CD14-positive monocyte (primary cell): Measurements from ENCODE around the gene EPPIN. TPM values are rescaled to one million over a fixed set of nuclear protein-coding genes. Genes with fewer than 3 reads are reported as not detected.
A peak's percentile ranks its signal among the peaks of the same experiment; 100 is the strongest.

Experiments
- DNase-seq, 3 donors: peaks; one replicate each; pipeline ENCODE4 v3.0.0-alpha.2; 2011 to 2022
- H2AFZ ChIP-seq: 2 replicates; pipeline ENCODE4 v1.6.0; 2012; ENCODE audit warnings: mild to moderate bottlenecking, low read depth, low read length, inconsistent platforms; ENCODE audit not compliant: insufficient read depth, poor library complexity, severe bottlenecking
- H3K27ac ChIP-seq, 2 donors: 1 replicate in 1 of 2; 2 replicates in 1 of 2; pipeline ENCODE4 v1.5.1; 2012 to 2013; ENCODE audit warnings: low read length in 2 of 2, control low read depth in 1 of 2, inconsistent platforms in 1 of 2, low read depth in 1 of 2, mild to moderate bottlenecking in 1 of 2
- H3K27me3 ChIP-seq, 2 donors: one replicate each; pipeline versions ENCODE4 v1.6.0 to v1.6.1; 2011 to 2013; ENCODE audit warnings: low read length in 2 of 2; ENCODE audit not compliant: control insufficient read depth in 2 of 2, insufficient read depth in 2 of 2
- H3K36me3 ChIP-seq, 2 donors: replicated peaks in 1 of 2; 1 replicate in 1 of 2; 2 replicates in 1 of 2; pipeline versions ENCODE4 v1.5.1 to v1.6.1; 2012 to 2013; ENCODE audit warnings: low read length in 2 of 2, control low read depth in 1 of 2, inconsistent platforms in 1 of 2, mild to moderate bottlenecking in 1 of 2; ENCODE audit not compliant: insufficient read depth in 2 of 2, control insufficient read depth in 1 of 2
- H3K4me1 ChIP-seq, 2 donors: 1 replicate in 1 of 2; 2 replicates in 1 of 2; pipeline versions ENCODE4 v1.5.1 to v1.6.1; 2012 to 2013; ENCODE audit warnings: low read length in 2 of 2, control low read depth in 1 of 2, inconsistent platforms in 1 of 2, mild to moderate bottlenecking in 1 of 2, moderate library complexity in 1 of 2; ENCODE audit not compliant: insufficient read depth in 2 of 2, control insufficient read depth in 1 of 2
- H3K4me2 ChIP-seq: replicated peaks from 2 replicates; pipeline ENCODE3; 2012; ENCODE audit warnings: low read length, moderate library complexity, mild to moderate bottlenecking; ENCODE audit not compliant: poor library complexity, severe bottlenecking; ENCODE audit errors: extremely low read depth
- H3K4me3 ChIP-seq, 3 experiments: fragments of 200-600 bp in 1 of 3; sonication (generic) in 1 of 3; replicated peaks in 1 of 3; 1 replicate in 2 of 3; 2 replicates in 1 of 3; pipeline ENCODE4 v1.5.1; 2011 to 2013; ENCODE audit warnings: low read length in 3 of 3, mild to moderate bottlenecking in 3 of 3, control low read depth in 2 of 3, low read depth in 2 of 3, inconsistent platforms in 1 of 3, moderate library complexity in 1 of 3
- H3K79me2 ChIP-seq: 2 replicates; pipeline ENCODE4 v1.6.0; 2012; ENCODE audit warnings: mild to moderate bottlenecking, control low read depth, inconsistent platforms, low read length, moderate library complexity; ENCODE audit not compliant: insufficient read depth
- H3K9ac ChIP-seq: 2 replicates; pipeline ENCODE4 v1.6.0; 2017; ENCODE audit warnings: low read length, mild to moderate bottlenecking; ENCODE audit not compliant: insufficient read depth, poor library complexity, severe bottlenecking
- H3K9me3 ChIP-seq, 2 donors: replicated peaks in 1 of 2; 1 replicate in 1 of 2; 2 replicates in 1 of 2; pipeline versions ENCODE4 v1.5.1 to v1.6.1; 2012 to 2013; ENCODE audit warnings: low read length in 2 of 2, control low read depth in 1 of 2; ENCODE audit not compliant: control insufficient read depth in 1 of 2, insufficient read depth in 1 of 2
- H4K20me1 ChIP-seq: 2 replicates; pipeline ENCODE4 v1.6.0; 2012; ENCODE audit warnings: mild to moderate bottlenecking, low read length, control low read depth, moderate library complexity; ENCODE audit not compliant: insufficient read depth
- H3K27ac Mint-ChIP-seq, 7 donors: one replicate each; pipeline ENCODE4 v1.8.0; 2020; ENCODE audit warnings: mild to moderate bottlenecking in 7 of 7, mixed read lengths in 7 of 7, moderate library complexity in 6 of 7, inconsistent platforms in 2 of 7
- H3K27me3 Mint-ChIP-seq, 3 donors: one replicate each; pipeline ENCODE4 v1.8.0; 2021 to 2022; ENCODE audit warnings: low read depth in 3 of 3, mild to moderate bottlenecking in 3 of 3, mixed read lengths in 3 of 3, moderate library complexity in 3 of 3, inconsistent platforms in 1 of 3
- H3K36me3 Mint-ChIP-seq, 2 donors: one replicate each; pipeline ENCODE4 v1.8.0; 2020; ENCODE audit warnings: mixed read lengths in 2 of 2, inconsistent platforms in 1 of 2, mild to moderate bottlenecking in 1 of 2
- H3K4me1 Mint-ChIP-seq: one replicate; pipeline ENCODE4 v1.8.0; 2020; ENCODE audit warnings: mild to moderate bottlenecking, mixed read lengths
- H3K4me3 Mint-ChIP-seq, 2 donors: one replicate each; pipeline ENCODE4 v1.8.0; 2020; ENCODE audit warnings: mild to moderate bottlenecking in 2 of 2, mixed read lengths in 2 of 2, moderate library complexity in 1 of 2
- H3K9me3 Mint-ChIP-seq, 7 donors: one replicate each; pipeline ENCODE4 v1.8.0; 2020 to 2022; ENCODE audit warnings: mixed read lengths in 7 of 7, mild to moderate bottlenecking in 6 of 7, moderate library complexity in 6 of 7, inconsistent platforms in 2 of 7
- WGBS: methylation state at CpG from one replicate; pipeline ENCODE4 v1.1.5; 2013; ENCODE audit warnings: missing lambda C conversion rate; ENCODE audit not compliant: insufficient coverage; 5-methylcytosine and 5-hydroxymethylcytosine counted together
- intact Hi-C, 2 donors: fragments of 100-400 bp; cut with micrococcal nuclease; formaldehyde crosslinking; loops; one replicate each; pipeline versions ENCODE4 v1.15.0 to v1.15.1; 2023
- polyA plus RNA-seq, 3 donors: library from polyadenylated mRNA; depleted of rRNA in 1 of 3; unstranded in 2 of 3; stranded (reverse) in 1 of 3; fragments of 300-500 nt in 2 of 3; fragments of >200 nt in 1 of 3; fragmentation: Illumina TruSeq in 2 of 3; gene quantifications; 1 replicate in 2 of 3; 2 replicates in 1 of 3; pipeline ENCODE4 v1.2.3, GENCODE V29; 2012 to 2021
- TF ChIP-seq, protein P1 (sequence below): fragments of 200-600 bp; IDR thresholded peaks from one replicate; pipeline ENCODE4 v1.8.0; 2022; ENCODE audit warnings: antibody characterized with exemption, mild to moderate bottlenecking

Gene EPPIN
- polyA plus RNA-seq, 3 donors: not detected

DNA sequence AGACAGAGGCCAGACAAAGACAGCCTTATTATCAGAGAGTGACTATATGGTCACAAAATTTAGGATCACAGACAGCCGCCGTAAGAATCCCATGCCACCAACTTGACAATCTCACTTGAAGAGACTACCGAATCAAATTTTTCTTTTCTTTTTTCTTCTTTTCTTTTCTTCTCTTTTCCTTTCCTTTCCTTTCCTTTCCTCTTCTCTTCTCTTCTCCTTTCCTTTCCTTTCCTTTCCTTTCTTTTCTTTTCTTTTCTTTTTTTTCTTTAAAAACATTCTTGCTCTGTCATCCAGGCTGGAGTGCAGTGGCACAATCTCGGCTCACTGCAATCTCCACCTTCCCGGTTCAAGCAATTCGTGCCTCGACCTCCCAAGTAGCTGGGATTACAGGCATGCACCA lies 1.2 kb upstream of the EPPIN start:
- Mint-ChIP-seq H3K27ac (no peak overlapping the region), H3K4me3 (peak overlapping the region in 1 of 2 donors; percentile 39), H3K4me1 (no peaks in the 10 kb centered on the region), H3K27me3 (peaks cover 4 to 32% (median 5%) of the 10 kb centered on the region in 3 donors), H3K9me3 (peaks cover 0 to 4% (median 0%) of the 10 kb centered on the region in 7 donors), H3K36me3 (no peaks in the 10 kb centered on the region)
- H3K27me3 ChIP-seq: peaks cover 2% of the 10 kb centered on the region in 2 donors
- H3K27ac ChIP-seq: no peak overlapping the region
- no peak overlapping the region for H3K4me3 ChIP-seq
- WGBS: 90% methylated on average over 3 of the region's 7 CpGs
- H3K79me2 ChIP-seq: no peaks in the 10 kb centered on the region
- no peaks in the 10 kb centered on the region for H3K36me3 ChIP-seq
- H3K9me3 ChIP-seq: no peaks in the 10 kb centered on the region
- H4K20me1 ChIP-seq: no peaks in the 10 kb centered on the region
- H3K4me2 ChIP-seq: no peak overlapping the region
- H3K9ac ChIP-seq: no peak overlapping the region
- DNase-seq: no peak
- H3K4me1 ChIP-seq: no peaks in the 10 kb centered on the region
- TF ChIP-seq, protein P1, sequence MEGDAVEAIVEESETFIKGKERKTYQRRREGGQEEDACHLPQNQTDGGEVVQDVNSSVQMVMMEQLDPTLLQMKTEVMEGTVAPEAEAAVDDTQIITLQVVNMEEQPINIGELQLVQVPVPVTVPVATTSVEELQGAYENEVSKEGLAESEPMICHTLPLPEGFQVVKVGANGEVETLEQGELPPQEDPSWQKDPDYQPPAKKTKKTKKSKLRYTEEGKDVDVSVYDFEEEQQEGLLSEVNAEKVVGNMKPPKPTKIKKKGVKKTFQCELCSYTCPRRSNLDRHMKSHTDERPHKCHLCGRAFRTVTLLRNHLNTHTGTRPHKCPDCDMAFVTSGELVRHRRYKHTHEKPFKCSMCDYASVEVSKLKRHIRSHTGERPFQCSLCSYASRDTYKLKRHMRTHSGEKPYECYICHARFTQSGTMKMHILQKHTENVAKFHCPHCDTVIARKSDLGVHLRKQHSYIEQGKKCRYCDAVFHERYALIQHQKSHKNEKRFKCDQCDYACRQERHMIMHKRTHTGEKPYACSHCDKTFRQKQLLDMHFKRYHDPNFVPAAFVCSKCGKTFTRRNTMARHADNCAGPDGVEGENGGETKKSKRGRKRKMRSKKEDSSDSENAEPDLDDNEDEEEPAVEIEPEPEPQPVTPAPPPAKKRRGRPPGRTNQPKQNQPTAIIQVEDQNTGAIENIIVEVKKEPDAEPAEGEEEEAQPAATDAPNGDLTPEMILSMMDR: no peak
- no peak overlapping the region for H2AFZ ChIP-seq
- intact Hi-C loops: no loop called here

DNA sequence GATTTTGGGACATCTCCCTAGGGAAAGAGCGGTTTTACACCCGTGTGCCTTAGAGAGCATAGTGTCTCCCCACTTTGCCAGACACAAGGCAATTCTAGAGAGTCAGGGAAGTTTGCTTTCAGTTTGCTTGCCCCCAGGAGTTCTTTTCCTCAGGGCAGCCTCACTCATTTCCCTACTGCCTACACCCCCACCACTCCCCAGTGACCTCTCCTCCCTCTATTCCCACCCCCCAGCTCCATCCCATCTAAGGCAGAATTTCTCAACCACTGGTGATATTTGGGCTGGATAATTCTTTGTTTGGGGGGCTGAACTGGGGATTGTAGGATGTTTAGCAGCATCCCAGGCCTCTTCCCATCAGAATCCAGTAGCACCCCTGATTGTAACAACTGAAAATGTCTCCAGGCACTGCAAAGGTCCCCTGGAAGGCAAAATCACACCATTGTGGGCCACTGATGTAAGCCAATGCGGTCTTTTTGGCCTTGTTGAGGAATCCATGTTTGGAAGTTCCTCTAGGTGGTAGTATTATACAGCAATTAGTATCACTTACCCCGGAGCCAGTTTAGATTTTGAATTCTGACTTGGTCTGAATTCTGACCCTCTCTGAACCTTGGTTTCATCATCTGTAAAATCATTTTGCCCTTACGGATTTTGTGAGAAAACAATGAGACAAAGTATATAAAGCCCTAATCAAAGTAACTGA lies 1.3 kb downstream of the EPPIN start:
- Histone ChIP-seq H3K79me2 (no peaks in the 10 kb centered on the region), H3K9ac (no peak overlapping the region), H3K4me2 (no peak overlapping the region), H3K27me3 (peaks cover 2% of the 10 kb centered on the region in 2 donors), H2AFZ (no peak overlapping the region), H3K36me3 (no peaks in the 10 kb centered on the region), H4K20me1 (no peaks in the 10 kb centered on the region), H3K27ac (no peak overlapping the region), H3K9me3 (no peaks in the 10 kb centered on the region), H3K4me3 (no peak overlapping the region), H3K4me1 (no peaks in the 10 kb centered on the region)
- peak overlapping the region in 1 of 7 donors; percentile 5 for H3K27ac Mint-ChIP-seq
- no peaks in the 10 kb centered on the region for H3K36me3 Mint-ChIP-seq
- DNase-seq: no peak
- no peak overlapping the region for H3K4me3 Mint-ChIP-seq
- WGBS: no CpG with 5 or more reads among the region's 5 CpGs
- peaks cover 5 to 31% (median 7%) of the 10 kb centered on the region in 3 donors for H3K27me3 Mint-ChIP-seq
- H3K4me1 Mint-ChIP-seq: no peaks in the 10 kb centered on the region
- peaks cover 0 to 4% (median 1%) of the 10 kb centered on the region in 7 donors for H3K9me3 Mint-ChIP-seq
- intact Hi-C loops: no loop called here
- TF ChIP-seq, protein P1: no peak
